A549 (cell line): ENCODE results near the gene WFDC1. TPM values are rescaled to one million over a fixed set of nuclear protein-coding genes. Genes with fewer than 3 reads are reported as not detected.

Experiments
- ATAC-seq, 2 experiments: fragments of 200-7000 bp in 1 of 2; fragments of >200 bp in 1 of 2; cut with Nextera tagmentation in 1 of 2; cut with Tn5 transposase in 1 of 2; 3 replicates each; pipeline versions ENCODE4 v1.8.0 to v1.9.1; 2018 to 2020; ENCODE audit warnings: mild to moderate bottlenecking in 1 of 2, moderate library complexity in 1 of 2
- CTCF ChIA-PET: fragments of 300-600 bp; sonication (Branson Sonifier 250); formaldehyde crosslinking; extraction: SDS; loops from one replicate; lab custom pipeline; 2021; ENCODE audit warnings: antibody characterized with exemption, inconsistent platforms; lab: Yijun Ruan, JAX
- POLR2A ChIA-PET: fragments of 350-600 bp; formaldehyde crosslinking; extraction: SDS; loops from one replicate; lab custom pipeline; 2021; ENCODE audit warnings: antibody characterized with exemption, inconsistent platforms; lab: Yijun Ruan, JAX
- DNase-seq, 2 experiments: peaks; one replicate each; pipeline versions ENCODE4 v3.0.0 to v3.0.0-alpha.2; 2011 to 2016; ENCODE audit warnings: low read depth in 1 of 2, low spot score in 1 of 2
- FAIRE-seq: peaks from 2 replicates; lab custom pipeline; 2011; peaks lifted over from hg19 to GRCh38; lab: Jason Lieb, UNC
- H3K27ac ChIP-seq, 2 experiments: fragments of >200 bp; sonication (Bioruptor Twin); formaldehyde crosslinking; 3 replicates each; pipeline ENCODE4 v1.5.1; 2016 to 2017
- H3K4me1 ChIP-seq: fragments of >200 bp; sonication (Bioruptor Twin); formaldehyde crosslinking; 3 replicates; pipeline ENCODE4 v1.6.1; 2016
- H3K4me2 ChIP-seq: fragments of >200 bp; sonication (Bioruptor Twin); formaldehyde crosslinking; 3 replicates; pipeline ENCODE4 v1.6.1; 2016
- H3K4me3 ChIP-seq: fragments of >200 bp; sonication (Bioruptor Twin); formaldehyde crosslinking; 3 replicates; pipeline ENCODE4 v1.5.1; 2016
- H3K9me3 ChIP-seq: fragments of >200 bp; sonication (Bioruptor Twin); formaldehyde crosslinking; 3 replicates; pipeline ENCODE4 v1.6.1; 2016
- BCL3 ChIP-seq: fragments of >200 bp; sonication (Bioruptor Twin); formaldehyde crosslinking; IDR thresholded peaks from 3 replicates; pipeline ENCODE4 v1.6.1; 2016
- CBX8 ChIP-seq: fragments of 200-600 bp; sonication (generic); IDR thresholded peaks from 2 replicates; pipeline ENCODE4 v1.6.1; 2016
- CTCF ChIP-seq: fragments of >200 bp; sonication (Bioruptor Twin); formaldehyde crosslinking; IDR thresholded peaks from 3 replicates; pipeline ENCODE4 v1.5.1; 2016
- EP300 ChIP-seq, 2 experiments: fragments of >200 bp; sonication (Bioruptor Twin); formaldehyde crosslinking; IDR thresholded peaks; 2 replicates in 1 of 2; 3 replicates in 1 of 2; pipeline ENCODE4 v1.6.1; 2016 to 2017
- HOXA7 ChIP-seq: fragments of 250-450 bp; sonication (Bioruptor Pico); IDR thresholded peaks from 2 replicates; pipeline ENCODE4 v1.5.0; 2020; ENCODE audit warnings: mild to moderate bottlenecking, moderate library complexity
- KDM5A ChIP-seq: fragments of 200-600 bp; sonication (generic); IDR thresholded peaks from 2 replicates; pipeline ENCODE4 v1.6.1; 2016; ENCODE audit warnings: antibody characterized with exemption, mild to moderate bottlenecking
- MAX ChIP-seq: IDR thresholded peaks from 2 replicates; pipeline ENCODE4 v1.6.1; 2012
- NFE2L2 ChIP-seq: fragments of 150-350 bp; conservative IDR thresholded peaks from 2 replicates; pipeline ENCODE4 v1.6.1; 2014; ENCODE audit warnings: low read length
- PBX3 ChIP-seq: IDR thresholded peaks from 2 replicates; pipeline ENCODE4 v1.6.1; 2012
- PHF8 ChIP-seq: fragments of 200-600 bp; sonication (generic); IDR thresholded peaks from 2 replicates; pipeline ENCODE4 v1.6.1; 2016; ENCODE audit warnings: low read depth, mild to moderate bottlenecking, antibody characterized with exemption, moderate library complexity, borderline replicate concordance
- POLR2AphosphoS2 ChIP-seq: conservative IDR thresholded peaks from 2 replicates; pipeline ENCODE4 v1.6.1; 2012; ENCODE audit warnings: low read length, improper control_type of control experiment, inconsistent platforms
- RFX5 ChIP-seq: fragments of 450-650 bp; IDR thresholded peaks from 2 replicates; pipeline ENCODE4 v1.7.1; 2014; ENCODE audit warnings: antibody characterized with exemption, mild to moderate bottlenecking, moderate library complexity
- SMC3 ChIP-seq: fragments of >200 bp; sonication (Bioruptor Twin); formaldehyde crosslinking; IDR thresholded peaks from 3 replicates; pipeline ENCODE4 v1.6.1; 2018; ENCODE audit warnings: inconsistent platforms
- SREBF2 ChIP-seq: fragments of 450-650 bp; IDR thresholded peaks from 2 replicates; pipeline ENCODE4 v1.6.1; 2014; ENCODE audit warnings: mild to moderate bottlenecking, moderate library complexity
- TFCP2L1 ChIP-seq: fragments of 250-450 bp; sonication (Bioruptor Pico); IDR thresholded peaks from 2 replicates; pipeline ENCODE4 v1.5.0; 2021; ENCODE audit warnings: mild to moderate bottlenecking
- ZC3H11A ChIP-seq: fragments of 450-650 bp; IDR thresholded peaks from 2 replicates; pipeline ENCODE4 v1.6.1; 2014; ENCODE audit warnings: antibody characterized with exemption, mild to moderate bottlenecking
- ZSCAN20 ChIP-seq: fragments of 250-450 bp; sonication (Bioruptor Pico); IDR thresholded peaks from 2 replicates; pipeline ENCODE4 v1.8.0; 2022; ENCODE audit warnings: mild to moderate bottlenecking, moderate library complexity
- WGBS: methylation state at CpG from one replicate; pipeline ENCODE4 v1.1.6; 2017; ENCODE audit errors: missing lambda C conversion rate; 5-methylcytosine and 5-hydroxymethylcytosine counted together
- polyA plus RNA-seq, 4 experiments: library from polyadenylated mRNA; depleted of rRNA in 3 of 4; stranded (reverse); fragments of >200 nt; fragmentation: RNase III in 1 of 4; extraction: RNeasy Plus Mini Kit Qiagen cat#74134 plus additional on column Dnase treatment in 1 of 4; gene quantifications; 2 replicates in 3 of 4; 3 replicates in 1 of 4; pipeline ENCODE4 v1.2.3, GENCODE V29; 2011 to 2017

Gene WFDC1
- polyA plus RNA-seq, 2 of the 4 experiments (the other 2 are of a cell fraction): not detected

- ATAC-seq: no peak
- no peak for TF ChIP-seq PBX3
- TF ChIP-seq KDM5A: no peak
- no peak for TF ChIP-seq HOXA7 (CRISPR knock-in tag)
- TF ChIP-seq POLR2AphosphoS2: no peak
- no peak for TF ChIP-seq CBX8
- no peak for TF ChIP-seq MAX
- TF ChIP-seq ZSCAN20 (CRISPR knock-in tag): no peak
- TF ChIP-seq TFCP2L1 (CRISPR knock-in tag): no peak
- no peak for TF ChIP-seq PHF8
- no peak for TF ChIP-seq BCL3
- TF ChIP-seq CTCF: no peak
- no peak for TF ChIP-seq EP300 (IDR thresholded peaks at IDR 0.05)
- no peaks in the 10 kb centered on the region for H3K4me1 ChIP-seq
- ChIA-PET CTCF (interaction anchor here (1.3 to 1.8 kb wide), 2 partner anchors 16 to 68 kb away, joined by 3 to 6 read pairs; partner anchors contain the start of gene TAF1C), POLR2A (no interaction called here)
- no peak overlapping the region for H3K4me3 ChIP-seq
- 0 out of 3 replicates have a peak, but pooled peaks cover 2% of the 10 kb centered on the region for H3K9me3 ChIP-seq
- no peak overlapping the region for H3K27ac ChIP-seq
- no peak overlapping the region for H3K4me2 ChIP-seq
- WGBS: 35% methylated on average over 4 of the region's 4 CpGs
- no peak for FAIRE-seq
- DNase-seq: no peak
These were observed 39.4 kb upstream of the WFDC1 start for GRCh38 chr16:84255050-84255810.

- DNase-seq (no peak), FAIRE-seq (no peak), ATAC-seq (no peak)
- TF ChIP-seq KDM5A (no peak), MAX (no peak), PBX3 (no peak), SMC3 (no peak), NFE2L2 (no peak), SREBF2 (no peak), ZC3H11A (no peak), RFX5 (no peak)
- ChIA-PET CTCF (interaction anchor here (0.6 to 2.7 kb wide), 6 partner anchors 16 to 543 kb away, joined by 3 to 11 read pairs (median 6); no protein-coding TSS in a partner anchor), POLR2A (interaction anchor here (0.6 kb wide), 1 partner anchor 19 kb away, joined by 4 read pairs; no protein-coding TSS in a partner anchor)
- H3K4me2 ChIP-seq: no peak overlapping the region
- WGBS: 72% methylated on average over 11 of the region's 11 CpGs
- H3K27ac ChIP-seq: no peak overlapping the region
- no peak overlapping the region for H3K4me3 ChIP-seq
- 0 out of 3 replicates have a peak, but pooled peaks cover 2% of the 10 kb centered on the region for H3K9me3 ChIP-seq
- H3K4me1 ChIP-seq: no peaks in the 10 kb centered on the region
These were observed 36.4 kb upstream of the WFDC1 start for GRCh38 chr16:84258266-84258665.
